Measurements from ENCODE around the gene FAM83C.

GRCh38 chr20:35275741-35276251, 16.4 kb downstream of the FAM83C start:
- TF ChIP-seq TEAD4 (IDR thresholded peaks at IDR 0.05; ENCODE audit: borderline replicate concordance, insufficient read depth) = no peak
- TF ChIP-seq GABPA (IDR thresholded peaks at IDR 0.05; ENCODE audit: low read depth) = no peak
- TF ChIP-seq EZH2phosphoT487 (IDR thresholded peaks at IDR 0.05; ENCODE audit: borderline replicate concordance, low read depth) = no peak

All from SK-N-SH (cell line).